ENCODE measurements around the gene NFATC1.

The NFATC1 gene

GRCh38 chr18:79457239-79457638, 61.5 kb downstream of the NFATC1 start:
- DNase-seq (ENCODE audit: low read depth in 2 of 2), result no peak

- no peak for DNase-seq (ENCODE audit: low read depth in 2 of 2)
Observed at GRCh38 chr18:79457652-79458051, 61.9 kb downstream of the NFATC1 start.

GRCh38 chr18:79458131-79458838, 62.6 kb downstream of the NFATC1 start:
- no peak for DNase-seq (ENCODE audit: low read depth in 2 of 2)

GRCh38 chr18:79458917-79459803, 63.4 kb downstream of the NFATC1 start:
- DNase-seq (ENCODE audit: low read depth in 2 of 2), result no peak

- DNase-seq (ENCODE audit: low read depth in 2 of 2), result no peak
Observed at GRCh38 chr18:79459946-79460480, 64.3 kb downstream of the NFATC1 start.

- DNase-seq (ENCODE audit: low read depth in 2 of 2), result no peak
Observed at GRCh38 chr18:79460481-79461300, 65.0 kb downstream of the NFATC1 start.

- DNase-seq (ENCODE audit: low read depth in 2 of 2), result no peak
Observed at GRCh38 chr18:79461627-79462026, 65.9 kb downstream of the NFATC1 start.

GRCh38 chr18:79463424-79463960, 67.8 kb downstream of the NFATC1 start:
- no peak for DNase-seq (ENCODE audit: low read depth in 2 of 2)

- no peak for DNase-seq (ENCODE audit: low read depth in 2 of 2)
Observed at GRCh38 chr18:79465392-79465991, 69.8 kb downstream of the NFATC1 start.

- no peak for DNase-seq (ENCODE audit: low read depth in 2 of 2)
Observed at GRCh38 chr18:79466591-79466990, 70.9 kb downstream of the NFATC1 start.

GRCh38 chr18:79467126-79467525, 71.4 kb downstream of the NFATC1 start:
- DNase-seq (ENCODE audit: low read depth in 2 of 2), result no peak

GRCh38 chr18:79468119-79468789, 72.5 kb downstream of the NFATC1 start:
- no peak for DNase-seq (ENCODE audit: low read depth in 2 of 2)

- DNase-seq (ENCODE audit: low read depth in 2 of 2), result no peak
Observed at GRCh38 chr18:79469309-79469708, 73.6 kb downstream of the NFATC1 start.

- DNase-seq (ENCODE audit: low read depth in 2 of 2), result no peak
Observed at GRCh38 chr18:79469751-79470505, 74.2 kb downstream of the NFATC1 start.

GRCh38 chr18:79470547-79470946, 74.8 kb downstream of the NFATC1 start:
- no peak for DNase-seq (ENCODE audit: low read depth in 2 of 2)

GRCh38 chr18:79471046-79471445, 75.3 kb downstream of the NFATC1 start:
- DNase-seq (ENCODE audit: low read depth in 2 of 2), result no peak

GRCh38 chr18:79471597-79471996, 75.9 kb downstream of the NFATC1 start:
- no peak for DNase-seq (ENCODE audit: low read depth in 2 of 2)

- no peak for DNase-seq (ENCODE audit: low read depth in 2 of 2)
Observed at GRCh38 chr18:79472176-79472575, 76.4 kb downstream of the NFATC1 start.

GRCh38 chr18:79472946-79473345, 77.2 kb downstream of the NFATC1 start:
- DNase-seq (ENCODE audit: low read depth in 2 of 2), result no peak
